Activated naive CD4-positive, alpha-beta T cell treated with anti-CD3 and anti-CD28 coated beads for 36 hours (primary cell): Measurements from ENCODE around the gene IL4. TPM values are rescaled to one million over a fixed set of nuclear protein-coding genes. Genes with fewer than 3 reads are reported as not detected.

Experiments used
- total RNA-seq, 2 experiments: library from RNA; stranded (reverse); gene quantifications; one replicate each; pipeline ENCODE4 v1.2.3, GENCODE V29; 2021

IL4 gene
- total RNA-seq, 2 experiments from 2014 or later = not detected

Other genes starting within 250 kb of the IL4 start
- gene IRF1, start 183.2 kb upstream of the IL4 start, total RNA-seq = 10 to 100 TPM; 84.3 to 88.4 TPM
- not detected for gene IL5, start 130.5 kb upstream of the IL4 start, total RNA-seq
- gene RAD50, start 117.0 kb upstream of the IL4 start, total RNA-seq = 10 to 100 TPM; 39.1 to 42.4 TPM
- gene IL13, start 15.8 kb upstream of the IL4 start, total RNA-seq = under 1 TPM; 0.24 to 0.49 TPM
- gene KIF3A, start 63.6 kb downstream of the IL4 start, total RNA-seq = 1 to 10 TPM; 5.0 to 6.1 TPM
- gene CCNI2, start 73.4 kb downstream of the IL4 start, total RNA-seq = 1 to 10 TPM; 1.4 to 2.5 TPM
- gene SEPTIN8, start 103.2 kb downstream of the IL4 start, total RNA-seq = 10 to 100 TPM; 24.9 to 29.2 TPM
- not detected for gene SOWAHA, start 139.3 kb downstream of the IL4 start, total RNA-seq
- gene SHROOM1, start 156.7 kb downstream of the IL4 start, total RNA-seq = under 1 TPM; 0.21 to 0.64 TPM
- 1 to 10 TPM in 1 of 2 experiments, under 1 TPM in 1; 0.64 to 1.2 TPM for gene GDF9, start 192.5 kb downstream of the IL4 start, total RNA-seq
- 100 to 1,000 TPM; 677 to 784 TPM for gene UQCRQ, start 192.7 kb downstream of the IL4 start, total RNA-seq
- gene LEAP2, start 199.7 kb downstream of the IL4 start, total RNA-seq = 1 to 10 TPM; 1.8 to 2.0 TPM